SJSA1 (cell line): ENCODE measurements around the gene MUL1. TPM values are rescaled to one million over a fixed set of nuclear protein-coding genes. Genes with fewer than 3 reads are reported as not detected.

Source experiments
- DNase-seq, 2 experiments: peaks; one replicate each; pipeline ENCODE4 v3.0.0-alpha.2; 2015 to 2020; ENCODE audit warnings: low spot score in 2 of 2, low read depth in 1 of 2
- H3K27ac ChIP-seq: fragments of 250-450 bp; sonication (Bioruptor Pico); 2 replicates; pipeline ENCODE4 v1.5.1; 2020; ENCODE audit warnings: mild to moderate bottlenecking, moderate library complexity
- H3K27me3 ChIP-seq: fragments of 250-450 bp; sonication (Bioruptor Pico); replicated peaks from 2 replicates; pipeline ENCODE4 v1.5.1; 2020; ENCODE audit warnings: mild to moderate bottlenecking, moderate library complexity
- H3K36me3 ChIP-seq: fragments of 250-450 bp; sonication (Bioruptor Pico); 2 replicates; pipeline ENCODE4 v1.5.1; 2020; ENCODE audit warnings: mild to moderate bottlenecking
- H3K4me1 ChIP-seq: fragments of 250-450 bp; sonication (Bioruptor Pico); replicated peaks from 2 replicates; pipeline ENCODE4 v1.6.1; 2021; ENCODE audit warnings: mild to moderate bottlenecking
- H3K4me3 ChIP-seq: fragments of 250-450 bp; sonication (Bioruptor Pico); 2 replicates; pipeline ENCODE4 v1.5.1; 2020; ENCODE audit warnings: mild to moderate bottlenecking
- H3K9me3 ChIP-seq: fragments of 250-450 bp; sonication (Bioruptor Pico); replicated peaks from 2 replicates; pipeline ENCODE4 v1.5.1; 2020; ENCODE audit warnings: mild to moderate bottlenecking
- total RNA-seq: library from RNA; depleted of rRNA; stranded (reverse); fragments of >200 nt; shearing (Covaris generic); gene quantifications from 2 replicates; pipeline ENCODE4 v1.2.3, GENCODE V29; 2014

Gene MUL1
- total RNA-seq, 1 experiment from 2014 or later: 42.2 TPM

DNA sequence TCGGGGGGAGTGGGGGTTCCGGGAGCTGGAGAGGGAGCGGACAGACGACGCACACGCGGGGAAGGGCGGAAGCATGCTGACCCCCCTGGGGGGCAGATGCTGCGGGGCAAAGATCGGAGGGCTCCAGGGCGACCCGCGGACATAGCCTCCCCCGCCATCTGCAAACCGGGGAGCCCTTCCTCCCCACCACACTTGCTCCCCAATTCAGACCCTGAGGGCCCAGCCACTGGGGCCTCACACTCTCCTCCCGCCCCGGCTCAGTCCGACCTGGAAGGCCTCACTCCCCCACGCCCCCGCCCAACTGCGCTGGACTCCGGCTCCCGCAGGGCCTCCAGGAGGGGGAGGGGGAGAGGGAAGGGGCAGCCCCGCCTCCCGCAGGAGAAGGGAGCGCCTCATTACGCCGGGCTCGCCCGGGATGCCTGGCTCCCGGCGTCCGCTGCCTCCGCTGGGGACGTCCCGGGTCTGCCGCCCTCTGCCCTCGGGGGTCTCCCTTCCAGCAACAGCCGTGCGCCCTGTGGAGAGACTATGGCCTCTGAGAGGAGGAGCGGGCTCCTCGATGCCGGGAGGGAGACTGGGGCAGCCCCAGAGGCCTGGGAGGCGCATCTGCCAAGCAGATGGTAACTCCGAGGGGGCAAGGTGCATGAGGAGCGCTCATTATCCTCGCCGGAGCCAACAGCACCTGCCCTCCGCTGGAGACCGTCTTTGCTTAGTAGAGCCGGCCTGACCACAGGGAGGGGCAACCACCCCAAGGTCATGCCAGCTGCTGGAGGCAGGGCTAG is 21.3 kb downstream of the MUL1 start:
- peaks cover 17% of the 10 kb centered on the region for H3K36me3 ChIP-seq
- H3K4me1 ChIP-seq: peaks cover 31% of the 10 kb centered on the region
- DNase-seq: peak; percentile 67 to 79
- H3K27ac ChIP-seq: peak overlapping the region; percentile 70
- no peaks in the 10 kb centered on the region for H3K9me3 ChIP-seq
- H3K4me3 ChIP-seq: peak overlapping the region; percentile 68
- H3K27me3 ChIP-seq: no peaks in the 10 kb centered on the region; the same call in 1 of the 2 replicates

- Histone ChIP-seq H3K9me3 (no peaks in the 10 kb centered on the region), H3K4me3 (peak within 1 kb of the TSS; percentile 68), H3K27me3 (no peaks in the 10 kb centered on the region; the same call in 1 of the 2 replicates), H3K36me3 (peaks cover 17% of the 10 kb centered on the region), H3K27ac (peak within 1 kb of the TSS; percentile 70), H3K4me1 (peaks cover 39% of the 10 kb centered on the region)
- peak; percentile 59 to 80 for DNase-seq
Measured at GRCh38 chr1:20485527-20486456, 22.2 kb downstream of the MUL1 start, which contains the start of gene CAMK2N1. Gene CAMK2N1 (minus strand): TSS chr1:20486210. CDS start chr1:20485379, 831 bp downstream.

GRCh38 chr1:20484519-20485462 is 23.2 kb downstream of the MUL1 start:
- H3K27me3 ChIP-seq: no peaks in the 10 kb centered on the region; the same call in 1 of the 2 replicates
- peaks cover 46% of the 10 kb centered on the region for H3K4me1 ChIP-seq
- peaks cover 17% of the 10 kb centered on the region for H3K36me3 ChIP-seq
- H3K9me3 ChIP-seq: no peaks in the 10 kb centered on the region
- DNase-seq: peak in 1 of 2 experiments; percentile 31
- peak overlapping the region; percentile 68 for H3K4me3 ChIP-seq
- H3K27ac ChIP-seq: peak overlapping the region; percentile 8

DNA sequence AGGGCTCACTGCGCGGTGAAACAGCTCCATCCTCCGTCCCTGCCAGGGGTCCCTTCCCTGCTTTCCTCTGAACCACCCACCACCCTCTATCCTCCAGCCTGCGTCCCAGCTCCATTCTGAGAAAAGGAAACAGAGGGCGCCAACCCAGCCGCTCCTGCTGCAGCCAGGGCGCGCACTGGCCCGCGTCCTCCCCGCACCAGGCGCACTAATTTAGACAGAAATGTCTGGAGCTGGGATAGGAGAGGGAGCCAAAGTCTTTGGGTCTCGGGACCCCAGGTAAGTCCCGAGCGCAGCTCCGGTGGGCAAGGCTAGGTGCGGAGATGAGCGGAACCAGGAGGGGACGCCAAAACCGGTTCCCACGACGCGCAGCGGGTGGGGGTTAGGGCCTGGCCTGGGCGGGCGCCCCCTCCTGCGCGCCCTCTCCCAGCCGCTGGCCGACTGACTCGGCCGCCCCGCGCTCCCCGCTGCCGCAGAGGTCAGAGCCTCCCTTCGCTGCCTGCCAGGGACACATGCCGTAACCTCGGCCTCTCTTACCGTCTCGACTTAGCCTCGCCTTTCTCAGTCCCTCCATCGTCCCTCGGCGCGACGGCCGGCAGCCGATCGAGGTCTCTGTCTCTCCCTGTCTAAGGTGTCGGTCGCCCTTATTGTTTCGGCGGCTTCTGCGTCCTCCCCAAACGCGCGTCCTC is 24.0 kb downstream of the MUL1 start:
- DNase-seq: peak in 1 of 2 experiments; percentile 74
- H3K27ac ChIP-seq: peak overlapping the region; percentile 8

DNA sequence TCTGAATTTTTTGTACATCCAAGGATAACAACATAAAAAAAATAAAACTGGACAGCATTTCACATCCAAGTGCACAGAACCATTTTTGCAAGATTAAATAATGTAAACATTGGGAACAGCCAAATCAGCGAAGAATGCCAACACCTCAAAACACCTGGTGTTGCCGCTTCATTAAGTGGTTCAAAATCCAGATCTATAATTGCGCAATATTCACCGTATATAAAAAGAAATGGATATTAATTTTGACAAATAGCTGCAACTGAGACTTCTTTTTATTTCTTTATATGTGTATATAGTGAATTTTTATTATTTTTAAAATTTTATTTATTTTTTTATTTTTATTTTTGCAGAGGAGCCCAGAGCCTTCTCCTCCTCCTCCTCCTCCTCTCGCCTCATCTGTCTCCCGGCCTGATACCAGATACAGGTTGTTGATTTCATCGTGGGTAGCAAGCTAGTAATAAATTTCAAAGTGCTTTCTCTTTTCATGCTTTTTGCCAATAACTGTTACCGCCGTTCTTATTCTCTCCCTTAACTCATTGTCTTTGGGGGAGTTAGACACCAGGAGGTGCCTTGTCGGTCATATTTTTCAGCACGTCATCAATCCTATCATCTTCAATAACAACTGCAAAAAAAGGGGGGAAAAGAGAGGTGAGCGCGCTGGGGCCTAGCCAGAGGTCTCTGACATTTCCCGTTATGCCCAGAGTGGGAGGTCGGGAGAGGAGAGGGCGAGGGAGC is 24.7 kb downstream of the MUL1 start:
- Histone ChIP-seq H3K4me3 (peak overlapping the region; percentile 68), H3K4me1 (peaks cover 55% of the 10 kb centered on the region), H3K9me3 (no peaks in the 10 kb centered on the region), H3K27me3 (no peaks in the 10 kb centered on the region; the same call in 1 of the 2 replicates), H3K27ac (peak overlapping the region; percentile 8; the same call in 1 of the 2 replicates), H3K36me3 (peaks cover 17% of the 10 kb centered on the region)
- DNase-seq: peak in 1 of 2 experiments; percentile 10

More for the DNA sequence above, 24.0 kb downstream of the MUL1 start:
- no peaks in the 10 kb centered on the region; the same call in 1 of the 2 replicates for H3K27me3 ChIP-seq
- H3K4me3 ChIP-seq: peak overlapping the region; percentile 68
- H3K4me1 ChIP-seq: peaks cover 48% of the 10 kb centered on the region
- H3K9me3 ChIP-seq: no peaks in the 10 kb centered on the region
- peaks cover 17% of the 10 kb centered on the region for H3K36me3 ChIP-seq

DNA sequence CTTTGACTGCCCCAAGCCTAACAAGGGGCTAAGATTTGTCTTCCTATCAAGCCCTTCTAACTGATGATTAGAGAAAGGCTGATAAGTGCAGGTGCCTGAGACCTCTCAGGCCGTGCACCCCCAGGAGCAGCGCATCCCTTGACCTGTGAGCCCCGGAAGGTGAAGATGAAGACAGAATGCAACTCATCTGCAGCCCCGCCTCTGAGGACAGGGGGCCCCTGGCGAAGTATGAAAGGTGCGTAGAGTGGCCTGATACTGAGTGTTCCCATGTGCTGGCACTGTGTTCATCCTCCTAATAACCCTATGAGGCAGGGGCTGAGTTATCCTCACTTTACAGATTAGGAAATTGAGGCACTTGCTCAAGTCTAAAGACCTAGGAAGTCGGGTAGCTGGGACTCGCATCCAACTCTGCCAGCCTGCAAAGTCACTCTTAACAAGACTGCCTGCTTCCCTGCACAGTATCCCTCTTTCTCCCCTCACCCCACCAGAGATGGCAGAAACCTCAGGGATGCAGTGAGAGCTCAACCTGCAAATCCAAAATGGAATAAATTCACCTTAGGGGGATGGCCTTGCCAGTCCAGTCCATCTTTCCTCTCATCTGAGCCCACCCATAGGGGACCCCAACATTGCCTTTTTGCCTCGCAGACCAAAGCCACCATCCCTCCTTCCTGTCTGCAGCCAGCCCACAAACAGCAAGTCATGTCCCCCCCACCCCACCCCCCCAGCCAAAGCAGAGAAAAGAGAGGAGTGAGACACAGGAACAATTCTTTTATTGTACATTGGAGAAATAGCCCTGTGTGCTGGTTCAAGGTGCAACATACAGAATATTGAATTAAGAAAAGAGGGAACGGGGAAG is 26.1 kb downstream of the MUL1 start:
- Histone ChIP-seq H3K9me3 (no peaks in the 10 kb centered on the region), H3K27me3 (no peaks in the 10 kb centered on the region; the same call in 1 of the 2 replicates), H3K27ac (peak overlapping the region; percentile 36), H3K4me3 (no peak overlapping the region), H3K36me3 (peaks cover 17% of the 10 kb centered on the region), H3K4me1 (peaks cover 66% of the 10 kb centered on the region)
- no peak for DNase-seq

- DNase-seq: peak in 1 of 2 experiments; percentile 16
- no peak overlapping the region for H3K27ac ChIP-seq
- H3K27me3 ChIP-seq: no peaks in the 10 kb centered on the region
- H3K4me3 ChIP-seq: no peak overlapping the region
- H3K4me1 ChIP-seq: peaks cover 66% of the 10 kb centered on the region
- H3K9me3 ChIP-seq: no peaks in the 10 kb centered on the region
- H3K36me3 ChIP-seq: peaks cover 17% of the 10 kb centered on the region
Measured at GRCh38 chr1:20480951-20481617, 26.9 kb downstream of the MUL1 start.

DNA sequence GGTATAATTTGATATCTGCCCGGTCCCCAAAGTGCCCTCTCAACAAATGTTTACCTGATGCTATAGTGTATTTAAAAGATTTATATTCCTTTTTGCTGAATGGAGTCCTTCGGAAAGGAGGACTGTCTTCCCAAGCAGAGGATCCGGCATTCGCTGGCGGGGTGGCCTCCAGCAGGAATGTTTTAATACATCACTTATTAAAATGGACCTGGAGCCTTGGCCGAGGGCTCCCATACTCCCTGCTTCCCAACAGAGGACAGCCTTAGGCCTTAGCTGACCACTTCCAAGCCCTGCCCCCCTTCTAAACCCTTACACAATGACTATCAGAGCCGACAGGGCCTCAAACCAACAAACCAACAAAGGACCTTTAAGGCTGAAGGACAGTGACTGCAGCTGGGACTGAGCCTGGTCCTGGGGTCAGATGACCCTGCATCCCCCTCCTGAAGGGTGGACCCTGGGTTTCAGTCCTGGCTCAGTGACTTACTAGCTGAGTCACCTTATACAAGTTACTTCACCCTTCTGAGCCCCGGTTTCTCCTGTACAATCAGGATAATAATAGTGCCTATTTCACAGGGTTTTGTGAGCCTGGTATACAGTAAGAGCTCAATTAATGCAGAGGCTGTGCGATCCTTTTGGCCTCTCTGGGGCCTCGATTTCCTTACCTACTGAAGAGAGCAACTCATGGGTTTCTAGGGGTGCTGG is 27.6 kb downstream of the MUL1 start:
- no peaks in the 10 kb centered on the region for H3K27me3 ChIP-seq
- H3K4me3 ChIP-seq: no peak overlapping the region
- H3K4me1 ChIP-seq: peaks cover 66% of the 10 kb centered on the region
- H3K9me3 ChIP-seq: no peaks in the 10 kb centered on the region
- H3K27ac ChIP-seq: no peak overlapping the region
- DNase-seq: peak in 1 of 2 experiments; percentile 12
- H3K36me3 ChIP-seq: peaks cover 17% of the 10 kb centered on the region

GRCh38 chr1:20479840-20480239 is 28.1 kb downstream of the MUL1 start:
- Histone ChIP-seq H3K4me3 (no peak overlapping the region), H3K27ac (no peak overlapping the region), H3K36me3 (peaks cover 14% of the 10 kb centered on the region), H3K9me3 (no peaks in the 10 kb centered on the region), H3K27me3 (no peaks in the 10 kb centered on the region), H3K4me1 (peaks cover 66% of the 10 kb centered on the region)
- no peak for DNase-seq

DNA sequence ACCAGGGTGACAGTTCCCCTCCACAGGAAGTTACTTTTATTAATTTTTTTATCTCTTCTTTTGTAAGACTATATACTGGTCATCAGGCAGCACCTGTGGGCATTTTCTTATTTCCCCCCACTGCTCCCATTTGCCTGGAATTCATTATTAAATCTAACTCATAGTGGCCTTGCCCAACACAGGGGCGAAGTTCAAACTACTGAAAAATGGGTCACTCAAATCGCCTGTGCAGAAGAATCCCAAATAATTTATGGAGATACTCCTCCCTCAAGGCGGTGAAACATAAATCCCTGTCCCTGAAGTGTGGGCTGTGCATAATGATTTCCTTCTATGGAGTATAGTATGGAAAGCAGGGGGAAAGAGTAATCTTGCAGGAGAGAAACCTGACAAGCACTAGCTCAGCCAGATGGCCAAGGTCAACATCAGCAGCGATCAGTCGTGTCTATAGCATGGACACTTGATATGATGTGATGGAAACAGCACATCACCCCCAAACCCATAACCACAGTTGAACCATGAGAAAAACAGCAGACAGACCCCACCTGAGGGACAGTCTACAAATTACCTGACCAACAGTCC is 29.8 kb downstream of the MUL1 start:
- H3K9me3 ChIP-seq: no peaks in the 10 kb centered on the region
- no peak for DNase-seq
- no peak overlapping the region for H3K4me3 ChIP-seq
- peaks cover 57% of the 10 kb centered on the region for H3K4me1 ChIP-seq
- H3K27ac ChIP-seq: no peak overlapping the region
- H3K27me3 ChIP-seq: no peaks in the 10 kb centered on the region
- H3K36me3 ChIP-seq: no peaks in the 10 kb centered on the region
